OCI-LY3 (cell line): Measurements from ENCODE around the gene ZSCAN31.

Experiments used
- EZH2phosphoT487 ChIP-seq: fragments of 200-600 bp; shearing (Covaris generic); IDR thresholded peaks from 2 replicates; pipeline ENCODE4 v1.6.1; 2018; ENCODE audit warnings: antibody characterized with exemption, mixed run types, low read depth
- TF ChIP-seq, protein P1 (sequence below): fragments of 200-600, 300-600 bp; sonication (generic); IDR thresholded peaks from 2 replicates; pipeline ENCODE4 v1.5.1; 2014; ENCODE audit warnings: antibody characterized with exemption, low read length, low read depth

DNA sequence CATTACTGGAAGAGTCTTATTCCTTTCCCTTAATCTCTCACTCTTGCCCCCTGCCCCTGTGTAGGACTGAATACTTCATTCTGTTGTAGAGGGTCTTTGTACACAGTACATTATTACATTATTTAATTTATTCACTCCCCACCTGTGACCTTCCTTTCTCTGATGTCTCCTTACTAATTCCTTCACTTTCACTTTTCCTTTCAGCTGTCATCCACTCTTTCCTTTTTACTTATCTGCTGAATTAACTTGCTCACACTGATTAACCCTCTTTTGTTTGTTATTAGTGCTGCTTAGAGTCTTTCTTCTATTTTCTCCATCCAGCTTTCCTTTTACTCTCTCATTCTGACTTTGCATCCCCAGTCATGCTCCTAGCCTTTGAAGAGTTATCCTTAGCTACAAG is 61.1 kb downstream of the ZSCAN31 start:
- TF ChIP-seq, protein P1, sequence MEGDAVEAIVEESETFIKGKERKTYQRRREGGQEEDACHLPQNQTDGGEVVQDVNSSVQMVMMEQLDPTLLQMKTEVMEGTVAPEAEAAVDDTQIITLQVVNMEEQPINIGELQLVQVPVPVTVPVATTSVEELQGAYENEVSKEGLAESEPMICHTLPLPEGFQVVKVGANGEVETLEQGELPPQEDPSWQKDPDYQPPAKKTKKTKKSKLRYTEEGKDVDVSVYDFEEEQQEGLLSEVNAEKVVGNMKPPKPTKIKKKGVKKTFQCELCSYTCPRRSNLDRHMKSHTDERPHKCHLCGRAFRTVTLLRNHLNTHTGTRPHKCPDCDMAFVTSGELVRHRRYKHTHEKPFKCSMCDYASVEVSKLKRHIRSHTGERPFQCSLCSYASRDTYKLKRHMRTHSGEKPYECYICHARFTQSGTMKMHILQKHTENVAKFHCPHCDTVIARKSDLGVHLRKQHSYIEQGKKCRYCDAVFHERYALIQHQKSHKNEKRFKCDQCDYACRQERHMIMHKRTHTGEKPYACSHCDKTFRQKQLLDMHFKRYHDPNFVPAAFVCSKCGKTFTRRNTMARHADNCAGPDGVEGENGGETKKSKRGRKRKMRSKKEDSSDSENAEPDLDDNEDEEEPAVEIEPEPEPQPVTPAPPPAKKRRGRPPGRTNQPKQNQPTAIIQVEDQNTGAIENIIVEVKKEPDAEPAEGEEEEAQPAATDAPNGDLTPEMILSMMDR, result no peak
- TF ChIP-seq EZH2phosphoT487, result no peak
